HG02943 (cell line): ENCODE measurements around the gene ZFHX3.

Experiments
- ATAC-seq: cut with Tn5 transposase; IDR thresholded peaks from one replicate; pipeline ENCODE4 v1.9.1; 2021; ENCODE audit warnings: mild to moderate bottlenecking, low read depth, moderate library complexity; ENCODE audit not compliant: unreplicated experiment

Gene ZFHX3

DNA sequence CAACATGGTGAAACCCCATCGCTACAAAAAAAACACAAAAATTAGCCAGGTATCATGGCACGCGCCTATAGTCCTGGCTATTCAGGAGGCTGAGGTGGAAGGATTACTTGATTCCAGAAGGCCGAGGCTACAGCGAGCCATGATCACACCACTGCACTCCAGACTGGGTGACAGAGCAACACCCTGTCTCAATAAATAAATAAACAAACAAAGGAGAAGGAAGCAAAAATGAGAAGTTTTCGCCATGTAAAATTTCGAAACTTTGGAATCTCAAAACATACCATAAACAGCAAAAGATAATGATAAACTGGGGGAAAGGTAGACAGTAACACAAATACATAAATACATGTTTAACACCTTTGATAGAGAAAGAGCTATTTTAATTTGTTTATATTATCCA is 130.9 kb downstream of the ZFHX3 start:
- no peak for ATAC-seq

DNA sequence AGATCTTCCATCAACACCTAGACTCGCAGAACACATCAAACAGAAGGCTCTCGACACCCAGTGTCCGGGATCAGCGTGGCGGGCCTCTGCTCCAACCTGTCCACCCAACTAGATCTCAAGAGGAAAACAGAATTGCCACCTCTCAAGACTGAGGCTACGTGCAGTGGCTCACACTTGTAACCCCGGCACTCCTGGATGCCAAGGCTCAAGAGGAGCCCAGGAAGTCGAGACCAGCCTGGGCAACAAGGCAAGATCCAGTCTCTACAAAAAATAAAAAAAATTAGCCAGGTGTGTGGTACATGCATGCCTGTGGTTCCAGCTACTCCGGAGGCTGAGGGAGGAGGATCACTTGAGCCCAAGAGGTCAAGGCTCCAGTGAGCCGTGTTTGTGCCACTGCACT is 132.6 kb downstream of the ZFHX3 start:
- no peak for ATAC-seq

DNA sequence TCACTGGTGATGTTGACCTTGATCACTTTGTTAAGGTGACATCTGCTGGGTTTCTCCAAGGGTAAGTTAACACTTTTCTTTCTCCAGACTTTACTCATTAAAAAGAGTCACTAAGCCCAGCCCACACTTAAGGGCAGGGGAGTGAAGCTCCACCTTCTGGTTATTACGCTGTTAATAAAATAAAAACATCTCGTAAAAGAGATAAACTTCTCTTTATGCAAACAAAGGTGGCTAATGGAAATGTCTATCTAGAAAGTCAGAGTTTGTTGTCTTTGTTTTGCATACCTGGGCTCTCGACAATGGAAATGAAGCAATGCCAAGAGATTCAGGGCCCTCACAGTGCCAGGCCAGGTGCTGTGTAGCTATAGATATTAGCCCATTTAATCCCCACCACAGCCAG is 134.4 kb downstream of the ZFHX3 start:
- no peak for ATAC-seq

DNA sequence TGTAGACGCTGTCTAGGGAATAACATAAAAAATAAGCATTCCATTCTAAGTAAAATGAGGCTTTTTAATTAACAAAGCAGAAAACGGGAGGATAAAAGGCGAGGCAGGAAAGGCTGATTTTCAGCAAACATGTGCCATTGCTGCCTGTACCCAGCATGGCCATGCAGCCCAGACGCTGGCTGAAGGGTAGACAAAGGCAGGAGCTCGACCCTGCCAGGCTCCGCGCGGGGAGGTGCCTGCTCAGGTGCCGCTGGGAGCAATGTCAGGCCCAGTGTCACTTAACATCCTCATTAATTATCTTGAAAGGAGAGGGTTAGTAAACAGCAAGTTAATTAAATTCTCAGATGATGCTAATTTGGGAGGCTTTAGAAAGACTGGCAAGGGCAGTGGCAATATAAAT is 136.0 kb downstream of the ZFHX3 start:
- ATAC-seq: no peak

DNA sequence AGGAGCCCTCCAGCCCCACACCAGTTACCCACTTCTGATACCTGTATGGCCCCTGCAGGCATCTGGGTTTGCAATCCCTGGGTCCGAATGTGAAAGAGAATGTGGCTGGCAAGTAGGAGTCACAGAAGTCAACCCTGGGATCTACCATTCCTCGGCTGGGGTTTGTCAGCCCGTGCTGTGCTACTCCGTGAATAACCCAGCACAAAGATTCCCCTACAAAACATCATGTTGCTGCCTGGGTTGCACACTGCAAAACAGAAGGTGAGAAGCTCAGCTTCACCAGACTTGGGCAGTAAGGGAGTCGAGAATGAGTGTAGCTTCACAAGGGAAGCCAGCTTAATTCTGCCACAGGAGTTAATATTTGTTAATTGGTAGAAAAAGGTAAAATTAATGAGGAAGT is 137.1 kb downstream of the ZFHX3 start:
- no peak for ATAC-seq

DNA sequence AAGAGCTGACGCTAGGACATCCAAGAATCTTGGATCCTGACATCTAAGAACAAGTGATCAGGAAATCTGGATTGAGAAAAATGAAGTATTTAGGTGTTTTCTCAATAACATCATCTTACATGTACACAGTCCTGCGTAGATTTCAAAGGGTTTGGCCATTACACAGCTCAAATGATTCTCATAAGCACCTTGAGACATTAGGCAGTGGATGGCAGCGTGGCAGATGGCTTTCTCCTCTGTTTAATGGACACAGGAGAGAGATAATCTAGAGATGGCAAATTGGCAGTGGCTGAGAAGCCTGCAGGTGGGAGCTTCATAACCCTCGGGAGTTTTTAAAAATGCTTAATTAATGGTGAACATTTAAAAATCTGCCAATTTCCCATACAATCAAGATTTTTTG is 137.5 kb downstream of the ZFHX3 start:
- no peak for ATAC-seq

DNA sequence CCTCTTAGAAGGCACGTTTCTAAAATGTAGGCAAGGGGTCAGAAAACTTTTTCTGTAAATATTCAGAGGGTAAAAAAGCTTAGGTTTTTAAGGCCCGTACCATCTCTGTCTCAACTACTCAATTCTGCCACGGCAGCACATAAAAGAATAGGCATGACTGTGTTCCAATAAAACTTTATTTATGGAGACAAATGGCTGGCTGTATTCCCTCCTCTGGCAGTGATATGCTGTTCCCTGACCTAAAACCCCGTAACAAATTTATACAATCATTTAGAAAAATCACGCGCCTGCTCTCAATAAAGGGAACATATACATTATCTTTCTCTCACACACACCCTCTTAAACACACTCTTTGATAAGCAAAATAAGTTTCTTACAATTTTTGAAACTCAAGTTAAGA is 138.7 kb downstream of the ZFHX3 start:
- ATAC-seq: no peak

DNA sequence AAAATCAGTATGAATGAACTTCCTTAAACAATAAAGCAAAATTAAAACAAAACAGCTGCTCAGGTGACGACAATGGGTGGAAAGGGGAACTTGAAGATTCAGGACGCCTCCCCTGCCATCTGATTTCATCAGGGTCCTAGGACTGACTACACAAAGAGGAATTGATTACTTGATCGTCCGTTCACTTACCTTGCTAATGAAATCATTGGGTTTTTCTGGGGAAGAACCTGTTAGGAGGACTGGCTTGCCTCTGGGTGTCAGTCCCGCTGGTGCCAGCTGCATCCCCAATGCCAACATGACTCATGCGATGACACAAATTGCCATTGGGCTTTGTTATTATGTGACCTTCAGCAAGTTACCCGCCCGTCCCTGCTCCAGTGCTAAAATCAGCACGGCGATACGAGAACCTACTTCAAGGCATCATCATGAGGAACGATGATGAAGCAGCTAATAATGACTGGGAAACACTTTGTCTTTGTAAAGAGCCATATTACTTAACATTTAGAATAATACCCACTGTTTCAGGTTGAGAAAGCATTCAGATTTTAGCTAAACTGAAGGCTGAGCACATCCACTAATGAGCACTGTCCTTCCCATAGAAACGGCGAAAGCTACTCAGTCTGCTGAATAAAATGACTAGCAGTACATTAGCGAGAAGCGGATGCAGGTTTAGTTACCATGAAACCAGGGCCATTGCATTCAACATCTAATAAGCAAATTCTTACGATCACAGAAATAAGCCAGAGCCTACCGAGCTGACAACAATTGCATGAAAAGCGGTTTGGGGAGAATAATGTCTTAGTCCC is 139.4 kb downstream of the ZFHX3 start:
- no peak for ATAC-seq

DNA sequence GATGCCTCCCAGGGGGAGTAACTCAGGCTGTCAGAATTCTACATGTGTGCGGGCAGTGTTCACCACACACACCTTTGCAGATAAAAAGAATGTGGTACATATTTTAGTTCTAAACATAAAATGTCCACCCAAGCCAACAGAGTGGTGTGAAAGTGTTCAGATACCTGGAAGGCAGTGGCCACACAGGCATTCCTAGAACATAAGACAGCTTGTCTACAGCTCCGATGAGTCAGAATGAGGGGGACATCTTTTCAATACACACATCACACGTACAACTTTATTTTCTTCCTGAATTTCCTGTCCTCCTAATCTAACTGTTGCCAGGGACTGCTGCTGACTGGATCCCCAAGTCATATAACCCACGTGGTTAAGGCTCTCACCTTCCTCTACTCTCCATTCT is 142.3 kb downstream of the ZFHX3 start:
- no peak for ATAC-seq

DNA sequence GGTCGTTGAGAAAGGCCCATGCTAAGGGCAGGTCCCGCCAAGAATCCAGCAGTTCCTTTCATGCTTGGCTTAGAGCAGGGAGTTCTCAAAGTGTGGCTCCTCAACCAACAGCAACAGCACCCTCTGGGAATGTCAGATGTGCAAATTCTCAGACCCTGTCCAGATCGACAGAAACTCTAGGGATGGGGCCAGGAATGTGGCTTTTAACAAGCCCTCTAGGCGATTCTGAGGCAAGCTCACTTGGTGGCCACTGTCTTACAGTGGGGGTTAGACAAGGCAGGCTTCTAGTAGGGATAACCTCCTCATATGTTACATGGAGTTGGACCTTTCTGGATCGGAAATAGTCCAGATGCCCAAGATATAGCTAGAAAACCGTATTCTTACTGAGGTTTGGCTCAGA is 144.8 kb downstream of the ZFHX3 start:
- ATAC-seq: no peak

DNA sequence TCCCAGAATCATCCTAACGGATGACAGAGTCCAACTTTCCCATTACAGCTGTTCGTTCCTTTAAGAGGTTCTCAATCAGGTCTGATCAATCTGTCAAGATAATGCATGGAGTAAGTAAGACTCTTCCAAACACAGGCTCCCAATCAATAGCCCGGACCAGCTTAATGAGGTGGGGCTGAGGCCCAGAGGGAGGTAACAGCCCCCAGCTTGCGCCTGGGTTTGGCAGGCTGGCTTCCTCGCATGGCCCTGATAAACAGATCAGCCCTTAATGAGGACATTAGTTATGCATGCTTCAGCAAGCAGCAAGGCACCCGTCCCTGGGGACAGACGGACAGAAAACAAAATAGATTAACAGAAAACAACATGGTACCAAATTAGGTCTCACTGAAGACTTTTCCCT is 145.7 kb downstream of the ZFHX3 start:
- no peak for ATAC-seq

DNA sequence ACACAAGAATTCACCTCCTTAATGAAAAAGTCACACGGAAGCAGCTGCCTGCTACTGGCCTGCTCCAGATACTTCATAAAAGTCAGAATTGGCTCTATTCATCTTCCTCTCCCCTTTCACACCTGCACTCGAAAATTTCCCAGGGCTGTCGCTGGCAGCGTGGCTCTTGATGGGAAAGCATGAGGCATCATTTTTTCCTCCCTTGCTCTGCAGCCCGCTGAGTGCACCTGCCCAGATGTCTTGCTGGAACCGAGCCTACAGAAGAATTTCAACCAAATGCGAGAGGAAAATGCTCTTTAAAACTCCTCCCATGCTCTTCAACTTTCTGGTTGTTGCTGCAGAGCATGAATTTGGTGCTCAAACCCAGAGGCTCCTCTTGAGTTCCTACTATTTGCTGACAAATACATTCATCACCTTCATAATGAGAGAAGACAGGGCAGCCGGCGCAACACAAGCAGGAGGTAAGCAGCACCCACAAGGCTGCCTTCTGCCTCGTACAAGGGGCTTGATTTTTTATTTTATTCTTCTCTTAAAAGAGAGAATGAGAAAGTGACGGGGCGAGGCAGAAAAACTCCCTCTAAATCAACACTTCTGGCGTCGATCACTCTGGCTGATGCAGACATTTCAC is 146.8 kb downstream of the ZFHX3 start:
- ATAC-seq: no peak

DNA sequence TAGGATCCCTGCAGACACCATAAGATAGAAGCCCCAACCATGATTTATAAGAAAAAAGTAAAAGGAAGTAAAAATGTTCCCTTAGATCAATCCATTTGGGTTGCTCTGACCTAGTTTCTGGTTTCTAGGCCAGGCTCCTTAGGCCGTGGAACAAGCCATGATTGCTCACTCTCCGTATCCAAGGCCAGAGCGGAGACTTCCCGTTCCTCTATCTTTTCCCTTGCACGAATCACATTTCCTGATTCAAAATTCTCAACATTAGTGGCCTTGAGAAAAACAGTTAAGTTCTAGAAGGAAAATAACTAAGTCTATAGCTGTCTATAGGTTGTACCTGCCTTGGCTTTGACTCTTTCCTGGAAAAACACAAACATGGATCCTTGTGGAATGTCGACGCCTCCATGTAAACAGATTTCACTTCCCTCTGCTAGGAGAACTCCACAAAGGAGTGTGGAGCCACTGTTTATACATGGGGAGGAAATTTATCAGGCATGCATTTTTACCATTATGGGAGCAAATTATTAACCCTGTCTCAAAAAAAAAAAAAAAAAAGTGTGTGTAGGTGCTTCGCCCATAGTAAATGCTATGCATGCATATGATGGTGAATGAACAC is 149.6 kb downstream of the ZFHX3 start:
- ATAC-seq: no peak

DNA sequence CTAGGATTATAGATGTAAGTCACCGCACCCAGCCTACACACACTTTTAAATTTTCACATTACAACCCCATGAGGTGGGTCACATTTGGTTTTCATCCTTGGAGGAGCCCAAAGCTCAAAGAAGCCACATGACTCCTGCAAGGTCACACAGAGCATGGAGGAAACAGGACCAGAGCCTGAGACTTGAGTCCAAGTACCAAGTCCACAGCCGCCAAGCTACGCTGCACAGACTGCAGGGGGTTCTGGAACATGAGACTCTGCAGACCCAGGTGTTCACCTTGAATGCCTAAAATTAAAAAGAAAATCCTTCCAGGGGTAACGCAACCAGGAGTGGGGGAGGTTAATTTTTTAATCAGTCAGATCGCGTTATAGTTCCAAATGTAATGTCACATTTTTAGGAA is 150.2 kb downstream of the ZFHX3 start:
- no peak for ATAC-seq

DNA sequence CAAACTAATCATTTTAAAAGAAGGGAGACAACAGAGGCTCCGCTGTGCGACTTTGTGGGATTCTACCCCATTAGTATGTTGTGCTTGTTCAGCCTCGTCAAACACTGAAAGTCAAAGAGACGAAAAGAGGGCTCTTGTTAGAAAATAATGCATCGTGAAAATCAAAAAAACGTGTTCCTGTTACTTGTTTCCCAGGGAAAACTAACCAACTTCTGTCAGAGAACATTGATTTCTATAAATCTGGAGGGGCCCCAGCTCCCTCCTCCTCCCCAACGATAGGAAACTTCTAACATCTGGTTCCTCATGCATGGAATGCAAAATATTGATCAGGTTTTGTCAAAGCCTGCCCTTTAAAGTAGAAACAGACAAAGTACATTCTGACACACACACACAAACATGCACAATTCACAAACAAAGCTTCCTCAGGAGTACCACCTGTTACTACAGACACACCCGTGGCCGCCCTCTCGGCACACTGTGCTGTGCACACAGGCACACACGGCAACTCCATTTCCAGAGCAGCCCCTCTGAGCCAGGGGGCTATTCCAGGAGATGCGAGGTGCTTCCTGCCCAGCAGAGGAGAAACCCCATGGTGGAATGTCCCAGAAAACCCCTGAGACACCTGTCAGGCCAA is 151.3 kb downstream of the ZFHX3 start:
- ATAC-seq: no peak

DNA sequence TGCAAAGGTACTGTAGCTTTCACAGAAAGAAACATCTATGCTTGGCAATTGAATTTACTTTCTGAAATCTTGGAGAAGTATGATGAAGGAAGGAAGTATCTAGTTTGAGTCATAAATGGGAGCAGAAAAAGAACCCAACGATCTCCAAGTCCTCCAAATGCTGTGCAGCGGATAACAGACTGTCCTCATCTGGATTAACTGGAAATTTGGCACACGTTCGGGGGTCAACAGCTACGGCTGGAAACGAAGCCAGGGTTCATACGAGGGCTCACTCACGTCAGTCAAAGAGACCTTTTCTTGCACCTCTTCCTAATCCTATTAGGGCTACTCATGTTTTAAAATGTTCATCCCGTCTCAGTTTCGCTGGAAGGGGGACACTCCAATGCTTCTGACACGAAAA is 152.0 kb downstream of the ZFHX3 start:
- no peak for ATAC-seq

DNA sequence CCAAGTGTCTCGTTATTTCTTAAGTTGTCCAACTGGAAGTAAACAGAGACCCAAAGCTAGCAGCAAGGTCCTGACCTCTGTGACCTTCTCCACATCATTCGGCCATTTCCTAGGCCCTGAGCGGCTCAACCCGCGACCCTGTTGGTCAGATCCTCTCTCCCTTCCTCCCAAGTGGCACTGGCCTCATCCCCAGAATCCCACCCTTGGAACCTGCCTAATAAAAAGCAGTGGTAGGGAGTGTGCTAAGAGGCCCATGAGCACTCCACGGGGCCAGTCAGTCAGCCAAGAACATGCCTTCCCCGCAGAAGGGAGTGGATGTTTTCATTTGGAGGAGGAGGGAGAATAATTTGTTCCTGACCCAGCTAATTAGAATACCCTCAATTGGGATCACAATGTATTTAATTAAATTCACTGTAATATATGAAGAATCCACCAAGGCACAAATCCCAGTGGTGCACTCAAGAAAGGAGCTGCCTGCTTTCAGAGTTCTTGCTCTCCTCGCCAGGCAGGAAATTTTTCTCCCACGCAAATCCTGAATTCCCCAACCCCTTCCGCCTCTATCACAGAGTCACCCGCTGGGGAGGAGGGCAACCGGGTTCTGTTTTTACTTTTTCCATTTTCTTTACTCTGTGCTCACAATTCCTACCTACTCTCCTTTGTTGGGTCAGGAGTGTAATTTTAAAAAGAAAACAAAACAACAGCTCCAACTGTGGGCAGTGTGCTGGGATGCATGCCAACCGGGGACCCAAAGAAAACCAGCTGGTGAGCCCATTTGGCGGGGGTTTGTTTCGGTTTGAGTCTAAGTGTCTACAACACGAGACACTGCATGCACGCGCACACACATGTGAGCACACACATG is 153.4 kb downstream of the ZFHX3 start:
- ATAC-seq: no peak

DNA sequence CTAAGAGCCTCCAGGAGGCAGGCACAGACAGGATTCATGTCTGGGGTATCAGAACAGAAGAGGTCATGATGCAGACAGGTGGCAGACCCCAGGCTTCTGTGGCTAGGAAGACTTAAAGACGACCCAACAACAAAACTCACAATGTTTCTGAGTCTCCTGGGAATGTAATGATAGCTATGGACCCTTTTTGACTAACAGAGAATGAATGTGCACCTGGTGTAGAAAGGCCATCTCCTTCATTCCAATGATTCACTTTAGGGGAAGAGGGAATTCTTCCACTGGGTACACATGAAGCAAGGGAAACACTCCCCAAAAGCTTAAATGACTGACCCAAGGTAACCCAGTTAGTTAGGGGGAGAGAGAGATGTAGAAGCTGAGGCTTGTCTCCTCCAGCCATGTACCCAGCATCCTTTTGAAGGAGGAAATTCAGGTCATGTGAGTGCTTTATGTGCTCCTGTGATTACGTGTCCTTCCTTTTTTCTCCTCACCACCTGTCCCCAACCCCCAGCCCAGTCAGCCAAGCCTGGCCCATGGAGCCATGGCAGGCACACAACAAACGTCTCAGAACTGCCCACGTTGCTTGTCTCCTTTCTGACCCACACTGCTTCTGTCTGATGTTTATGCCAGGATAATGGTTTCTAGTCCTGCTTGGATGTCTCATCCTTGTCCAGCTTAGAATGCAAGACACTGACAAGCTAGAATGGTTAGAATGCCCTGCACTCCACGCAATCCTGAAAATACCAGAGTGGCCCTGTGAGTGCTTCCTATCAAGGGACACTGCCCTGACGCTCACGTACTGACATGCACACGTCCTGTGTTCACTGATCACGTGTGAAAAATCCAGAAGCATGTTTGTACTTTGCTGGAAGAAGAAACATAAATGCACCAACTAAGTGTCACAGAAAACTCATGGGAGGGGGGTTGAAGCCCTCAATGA is 156.4 kb downstream of the ZFHX3 start:
- no peak for ATAC-seq

DNA sequence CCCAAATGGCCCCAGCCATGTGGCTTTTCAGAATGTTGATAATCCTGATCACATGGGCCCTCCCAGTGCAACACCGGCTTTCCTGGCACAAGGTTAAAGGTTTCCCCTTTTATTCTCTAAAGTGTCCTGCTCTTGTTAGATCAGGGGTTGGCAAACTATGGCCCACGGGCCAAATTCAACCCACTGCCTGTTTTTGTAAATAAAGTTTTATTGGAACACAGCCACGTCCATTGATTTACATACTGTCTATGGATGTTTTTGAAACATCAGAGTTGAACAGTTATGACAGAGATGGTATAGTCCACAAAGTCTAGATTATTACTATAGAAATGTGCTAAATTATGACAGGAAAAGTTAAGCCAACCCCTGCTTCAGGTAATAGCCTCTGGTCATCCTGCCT is 157.3 kb downstream of the ZFHX3 start:
- ATAC-seq: no peak
